ENCODE measurements around the gene FIBCD1. TPM values are rescaled to one million over a fixed set of nuclear protein-coding genes. Genes with fewer than 3 reads are reported as not detected.

FIBCD1 gene
- polyA plus RNA-seq, 1 donor (not counting 4 experiments of a cell fraction or from before 2014, with no cell fraction given) = 0.79 TPM

GRCh38 chr9:130942679-130943078, 3.6 kb upstream of the FIBCD1 start:
- H2AFZ ChIP-seq (ENCODE audit: control insufficient read depth, low read length) = no peak overlapping the region
- DNase-seq (ENCODE audit: low read depth, low spot score) = no peak
- H3K4me3 ChIP-seq (ENCODE audit: control insufficient read depth in 2 of 3, extremely low read depth in 1 of 3, insufficient read depth in 2 of 3, low read depth in 1 of 3, low read length in 3 of 3) = no peak overlapping the region
- no peaks in the 10 kb centered on the region for H3K79me2 ChIP-seq (ENCODE audit: control insufficient read depth, insufficient read depth, low read length)
- H3K36me3 ChIP-seq (ENCODE audit: control insufficient read depth in 2 of 2, extremely low read depth in 1 of 2, insufficient read depth in 2 of 2, low read length in 2 of 2) = no peaks in the 10 kb centered on the region
- H4K20me1 ChIP-seq (ENCODE audit: control insufficient read depth, extremely low read depth, insufficient read depth, low read length) = peaks cover 4% of the 10 kb centered on the region
- peaks cover 20% of the 10 kb centered on the region for H3K4me1 ChIP-seq (ENCODE audit: control insufficient read depth, extremely low read depth, insufficient read depth, low read length)
- FAIRE-seq = no peak
- H3K9ac ChIP-seq (ENCODE audit: control insufficient read depth, extremely low read depth, insufficient read depth, low read length) = no peak overlapping the region
- TF ChIP-seq CTCF (optimal IDR thresholded peaks at IDR 0.05 in 1 of 3, IDR thresholded peaks at IDR 0.05 in 1 of 3, conservative IDR thresholded peaks at IDR 0.05 in 1 of 3; ENCODE audit: extremely low read depth in 1 of 3, insufficient read depth in 2 of 3, low read length in 3 of 3) = no peak
- TF ChIP-seq EZH2 (IDR thresholded peaks at IDR 0.05; ENCODE audit: low read length) = no peak
- H3K9me3 ChIP-seq (ENCODE audit: control insufficient read depth, low read depth, low read length) = no peaks in the 10 kb centered on the region
- dilution Hi-C loops (cut with MboI; ENCODE audit: extremely low pct_ligation_motif_present, low sequenced_read_pairs) = no loop called here
- no peak overlapping the region for H3K27ac ChIP-seq (ENCODE audit: control insufficient read depth, insufficient read depth, low read length)
- H3K4me2 ChIP-seq (ENCODE audit: control insufficient read depth, extremely low read depth, insufficient read depth, low read depth, low read length) = no peak overlapping the region
- H3K9me1 ChIP-seq (ENCODE audit: control insufficient read depth, extremely low read depth, insufficient read depth, low read length) = no peaks in the 10 kb centered on the region
- H3K27me3 ChIP-seq (ENCODE audit: control insufficient read depth, extremely low read depth, insufficient read depth, low read length) = peaks cover 51% of the 10 kb centered on the region

- H3K36me3 ChIP-seq (ENCODE audit: control insufficient read depth in 2 of 2, extremely low read depth in 1 of 2, insufficient read depth in 2 of 2, low read length in 2 of 2) = no peaks in the 10 kb centered on the region
- H3K9me3 ChIP-seq (ENCODE audit: control insufficient read depth, low read depth, low read length) = no peaks in the 10 kb centered on the region
- H3K9ac ChIP-seq (ENCODE audit: control insufficient read depth, extremely low read depth, insufficient read depth, low read length) = no peak overlapping the region
- H4K20me1 ChIP-seq (ENCODE audit: control insufficient read depth, extremely low read depth, insufficient read depth, low read length) = peaks cover 4% of the 10 kb centered on the region
- no peak overlapping the region for H3K4me3 ChIP-seq (ENCODE audit: control insufficient read depth in 2 of 3, extremely low read depth in 1 of 3, insufficient read depth in 2 of 3, low read depth in 1 of 3, low read length in 3 of 3)
- FAIRE-seq (no peak), DNase-seq (ENCODE audit: low read depth, low spot score) (no peak)
- TF ChIP-seq CTCF (optimal IDR thresholded peaks at IDR 0.05 in 1 of 3, IDR thresholded peaks at IDR 0.05 in 1 of 3, conservative IDR thresholded peaks at IDR 0.05 in 1 of 3; ENCODE audit: extremely low read depth in 1 of 3, insufficient read depth in 2 of 3, low read length in 3 of 3) = no peak
- H3K9me1 ChIP-seq (ENCODE audit: control insufficient read depth, extremely low read depth, insufficient read depth, low read length) = no peaks in the 10 kb centered on the region
- dilution Hi-C loops (cut with MboI; ENCODE audit: extremely low pct_ligation_motif_present, low sequenced_read_pairs) = no loop called here
- H3K4me1 ChIP-seq (ENCODE audit: control insufficient read depth, extremely low read depth, insufficient read depth, low read length) = peaks cover 16% of the 10 kb centered on the region
- no peak overlapping the region for H2AFZ ChIP-seq (ENCODE audit: control insufficient read depth, low read length)
- peaks cover 54% of the 10 kb centered on the region for H3K27me3 ChIP-seq (ENCODE audit: control insufficient read depth, extremely low read depth, insufficient read depth, low read length)
- H3K4me2 ChIP-seq (ENCODE audit: control insufficient read depth, extremely low read depth, insufficient read depth, low read depth, low read length) = no peak overlapping the region
- no peak overlapping the region for H3K27ac ChIP-seq (ENCODE audit: control insufficient read depth, insufficient read depth, low read length)
- no peaks in the 10 kb centered on the region for H3K79me2 ChIP-seq (ENCODE audit: control insufficient read depth, insufficient read depth, low read length)
Measured at GRCh38 chr9:130942084-130942483, 3.0 kb upstream of the FIBCD1 start.

Measured in keratinocyte (primary cell).